GM23248 (cell line): ENCODE data around the gene CTRB2. TPM values are rescaled to one million over a fixed set of nuclear protein-coding genes. Genes with fewer than 3 reads are reported as not detected.
"Not testable (repeated sequence)": the region's sequence is repeated elsewhere in the genome, so short reads cannot be mapped to it uniquely, and the experiment has no call there.

Experiments used
- DNase-seq: peaks from one replicate; pipeline ENCODE4 v3.0.0-alpha.2; 2015
- H2AFZ ChIP-seq: fragments of 200-600 bp; sonication (generic); 2 replicates; pipeline ENCODE4 v1.6.1; 2016; ENCODE audit warnings: antibody characterized with exemption
- H3F3A ChIP-seq: fragments of 200-600 bp; sonication (generic); 2 replicates; pipeline ENCODE4 v1.6.1; 2016; ENCODE audit warnings: mild to moderate bottlenecking, antibody characterized with exemption, mixed run types; ENCODE audit not compliant: insufficient read depth
- H3K27ac ChIP-seq: fragments of 200-600 bp; sonication (generic); 2 replicates; pipeline ENCODE4 v1.5.1; 2016; ENCODE audit warnings: mild to moderate bottlenecking
- H3K27me3 ChIP-seq: fragments of 200-600 bp; sonication (generic); replicated peaks from 2 replicates; pipeline ENCODE4 v1.6.1; 2016; ENCODE audit warnings: mild to moderate bottlenecking; ENCODE audit not compliant: insufficient read depth
- H3K36me3 ChIP-seq: fragments of 200-600 bp; sonication (generic); 2 replicates; pipeline ENCODE4 v1.6.1; 2016; ENCODE audit warnings: low read depth, mild to moderate bottlenecking
- H3K4me1 ChIP-seq: fragments of 200-600 bp; sonication (generic); 2 replicates; pipeline ENCODE4 v1.6.1; 2016; ENCODE audit warnings: mild to moderate bottlenecking; ENCODE audit not compliant: insufficient read depth
- H3K4me2 ChIP-seq: fragments of 200-600 bp; sonication (generic); one replicate; pipeline ENCODE4 v1.6.1; 2016; ENCODE audit warnings: mild to moderate bottlenecking; ENCODE audit not compliant: unreplicated experiment
- H3K4me3 ChIP-seq: fragments of 200-600 bp; sonication (generic); 2 replicates; pipeline ENCODE4 v1.5.1; 2016; ENCODE audit warnings: mild to moderate bottlenecking
- H3K79me2 ChIP-seq: fragments of 200-600 bp; sonication (generic); 2 replicates; pipeline ENCODE4 v1.6.1; 2016; ENCODE audit warnings: mild to moderate bottlenecking; ENCODE audit not compliant: insufficient read depth
- H3K9ac ChIP-seq: fragments of 200-600 bp; sonication (generic); 2 replicates; pipeline ENCODE4 v1.6.1; 2016; ENCODE audit warnings: mild to moderate bottlenecking
- H3K9me2 ChIP-seq: fragments of 200-600 bp; sonication (generic); 2 replicates; pipeline ENCODE4 v1.6.1; 2016; ENCODE audit warnings: mixed run types, mild to moderate bottlenecking, moderate library complexity; ENCODE audit not compliant: insufficient read depth
- H3K9me3 ChIP-seq: fragments of 200-600 bp; sonication (generic); one replicate; pipeline ENCODE4 v1.6.1; 2017; ENCODE audit warnings: low read depth
- H4K20me1 ChIP-seq: fragments of 200-600 bp; sonication (generic); 2 replicates; pipeline ENCODE4 v1.6.0; 2016; ENCODE audit not compliant: insufficient read depth
- EZH2 ChIP-seq: fragments of 200-600 bp; sonication (generic); IDR thresholded peaks from 2 replicates; pipeline ENCODE4 v1.6.1; 2018; ENCODE audit warnings: antibody characterized with exemption, mild to moderate bottlenecking; ENCODE audit not compliant: insufficient read depth, poor library complexity, severe bottlenecking
- EZH2phosphoT487 ChIP-seq: fragments of 200-600 bp; sonication (generic); IDR thresholded peaks from 2 replicates; pipeline ENCODE4 v1.6.1; 2018; ENCODE audit warnings: antibody characterized with exemption, moderate library complexity, mild to moderate bottlenecking, low read depth; ENCODE audit not compliant: insufficient read depth
- WGBS, 2 experiments: methylation state at CpG; one replicate each; pipeline ENCODE4 v1.1.6; 2015 to 2017; ENCODE audit warnings: low lambda C conversion rate in 2 of 2, low coverage in 1 of 2; ENCODE audit errors: missing lambda C conversion rate in 2 of 2; 5-methylcytosine and 5-hydroxymethylcytosine counted together
- in situ Hi-C: fragments of 300-500 bp; cut with MboI; formaldehyde crosslinking; loops from 2 replicates; pipeline ENCODE4 v1.15.0; 2020
- polyA plus RNA-seq: library from polyadenylated mRNA; unstranded; fragments of >200 nt; fragmentation: Nextera tagmentation; extraction: Ambion mirVana; gene quantifications from 2 replicates; pipeline ENCODE4 v1.2.1, GENCODE V29; 2016
- total RNA-seq: library from RNA; depleted of rRNA; stranded (reverse); fragments of >200 nt; shearing (Covaris generic); gene quantifications from 2 replicates; pipeline ENCODE4 v1.2.3, GENCODE V29; 2014

CTRB2 gene
- total and polyA plus RNA-seq, 2 experiments from 2014 or later = not detected

GRCh38 chr16:75216127-75216526 is 9.2 kb upstream of the CTRB2 start:
- Histone ChIP-seq H3F3A (no peaks in the 10 kb centered on the region), H3K4me1 (no peaks in the 10 kb centered on the region), H3K9me3 (no peaks in the 10 kb centered on the region), H3K4me3 (no peak overlapping the region), H3K9me2 (no peaks in the 10 kb centered on the region), H2AFZ (no peak overlapping the region), H3K36me3 (no peaks in the 10 kb centered on the region), H3K4me2 (no peak overlapping the region), H3K27me3 (no peaks in the 10 kb centered on the region), H3K79me2 (no peaks in the 10 kb centered on the region), H3K27ac (no peak overlapping the region), H3K9ac (no peak overlapping the region), H4K20me1 (no peaks in the 10 kb centered on the region)
- in situ Hi-C loops = loop anchor here (10.0 to 25.0 kb wide), 3 partner anchors 189 to 546 kb away; partner anchors contain the start of gene ADAT1
- TF ChIP-seq EZH2 (no peak), EZH2phosphoT487 (no peak)
- 77 to 81% methylated on average over 2 of the region's 2 CpGs for WGBS, 2 experiments
- DNase-seq = no peak

GRCh38 chr16:75211286-75211685 is 4.3 kb upstream of the CTRB2 start:
- in situ Hi-C loops = loop anchor here (10.0 to 25.0 kb wide), 3 partner anchors 194 to 551 kb away; partner anchors contain the start of gene ADAT1
- not testable (repeated sequence) for H3K4me1 ChIP-seq, H3K27me3 ChIP-seq, H3F3A ChIP-seq, H4K20me1 ChIP-seq, H3K4me2 ChIP-seq, H3K9ac ChIP-seq, DNase-seq, H3K27ac ChIP-seq, H3K9me3 ChIP-seq, H3K4me3 ChIP-seq, H2AFZ ChIP-seq, H3K9me2 ChIP-seq, H3K36me3 ChIP-seq, H3K79me2 ChIP-seq
- 73 to 74% methylated on average over 10 of the region's 10 CpGs for WGBS, 2 experiments

DNA sequence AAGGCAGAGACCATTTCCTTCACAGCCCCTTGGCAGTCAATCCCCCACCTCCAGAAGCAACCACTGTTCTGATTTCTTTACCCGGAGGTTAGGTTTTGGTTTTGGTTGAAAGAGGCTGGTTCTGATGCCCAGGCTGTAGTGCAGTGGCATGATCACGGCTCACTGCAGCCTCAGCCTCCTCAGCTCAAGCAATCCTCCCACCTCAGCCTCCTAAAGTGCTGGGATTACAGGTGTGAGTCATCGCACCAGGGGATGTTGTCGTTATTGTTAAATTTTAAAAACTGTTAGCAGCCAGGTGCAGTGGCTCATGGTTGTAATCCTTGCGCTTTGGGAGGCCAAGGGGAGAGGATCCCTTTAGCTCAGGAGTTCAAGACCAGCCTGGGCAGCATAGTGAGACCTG is 3.0 kb upstream of the CTRB2 start:
- no peak overlapping the region for H3K4me2 ChIP-seq
- no peaks in the 10 kb centered on the region for H3K36me3 ChIP-seq
- no peak overlapping the region for H3K27ac ChIP-seq
- no peaks in the 10 kb centered on the region for H3K9me3 ChIP-seq
- TF ChIP-seq EZH2 (no peak), EZH2phosphoT487 (no peak)
- H2AFZ ChIP-seq = no peak overlapping the region
- H3K27me3 ChIP-seq = no peaks in the 10 kb centered on the region
- WGBS, 2 experiments = 81 to 82% methylated on average over 5 of the region's 5 CpGs
- H3K9me2 ChIP-seq = no peaks in the 10 kb centered on the region
- H3F3A ChIP-seq = no peaks in the 10 kb centered on the region
- no peak overlapping the region for H3K4me3 ChIP-seq
- no peaks in the 10 kb centered on the region for H3K79me2 ChIP-seq
- in situ Hi-C loops = loop anchor here (10.0 to 25.0 kb wide), 3 partner anchors 195 to 552 kb away; partner anchors contain the start of gene ADAT1
- H3K4me1 ChIP-seq = no peaks in the 10 kb centered on the region
- no peak for DNase-seq
- no peaks in the 10 kb centered on the region for H4K20me1 ChIP-seq
- H3K9ac ChIP-seq = no peak overlapping the region

GRCh38 chr16:75209514-75209913 is 2.6 kb upstream of the CTRB2 start:
- WGBS, 2 experiments = 75 to 79% methylated on average over 7 of the region's 7 CpGs
- H3K4me3 ChIP-seq, H3K27me3 ChIP-seq, H3K9ac ChIP-seq, H3K36me3 ChIP-seq, H3K9me2 ChIP-seq, H3K4me2 ChIP-seq, H3K4me1 ChIP-seq, H2AFZ ChIP-seq, H3F3A ChIP-seq, H3K9me3 ChIP-seq, H3K27ac ChIP-seq, H3K79me2 ChIP-seq, H4K20me1 ChIP-seq, DNase-seq: not testable (repeated sequence)
- in situ Hi-C loops = loop anchor here (25.0 kb wide), 2 partner anchors 403 to 553 kb away; partner anchors contain the start of gene ADAT1

DNA sequence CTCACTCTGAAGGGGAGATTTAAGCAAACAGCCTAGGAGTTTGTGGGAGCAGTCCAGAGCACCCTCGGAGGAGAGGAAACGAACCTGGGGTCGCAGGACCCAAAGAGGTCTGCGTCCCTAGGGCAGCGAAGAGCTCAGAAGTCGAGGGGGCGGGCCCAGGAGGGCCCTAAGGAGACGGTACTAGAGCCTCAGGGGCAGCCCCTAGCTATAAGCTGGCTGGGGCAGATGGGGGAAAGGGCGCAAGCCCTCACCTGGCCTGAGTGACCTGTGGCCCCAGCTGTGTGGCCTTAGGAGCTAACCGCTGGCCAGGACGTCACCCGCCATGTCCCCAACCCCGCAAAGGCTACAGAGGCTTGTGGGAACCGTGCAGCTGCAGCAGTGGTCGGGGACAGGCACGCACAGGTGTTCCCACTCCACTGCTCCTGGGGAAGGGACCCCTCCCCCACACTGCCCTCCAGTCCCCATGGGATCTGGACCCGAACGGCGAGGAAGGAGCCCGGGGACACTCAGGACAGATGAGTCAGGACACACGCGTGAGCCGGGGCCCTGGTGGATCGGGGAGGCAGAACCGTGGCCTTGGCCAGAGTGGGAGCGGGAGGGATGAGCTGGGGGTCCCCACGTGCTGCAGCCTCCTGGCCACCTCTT is 2.0 kb upstream of the CTRB2 start:
- H3K36me3 ChIP-seq = no peaks in the 10 kb centered on the region
- no peaks in the 10 kb centered on the region for H3K79me2 ChIP-seq
- H3K9me2 ChIP-seq = no peaks in the 10 kb centered on the region
- H3K27me3 ChIP-seq = no peaks in the 10 kb centered on the region
- H3K4me1 ChIP-seq = no peaks in the 10 kb centered on the region
- H3K4me3 ChIP-seq = no peak overlapping the region
- in situ Hi-C loops = loop anchor here (25.0 kb wide), 2 partner anchors 403 to 553 kb away; partner anchors contain the start of gene ADAT1
- no peak overlapping the region for H2AFZ ChIP-seq
- H3F3A ChIP-seq = no peaks in the 10 kb centered on the region
- no peaks in the 10 kb centered on the region for H4K20me1 ChIP-seq
- no peak overlapping the region for H3K9ac ChIP-seq
- 79 to 81% methylated on average over 26 to 27 of the region's 27 CpGs for WGBS, 2 experiments
- no peak overlapping the region for H3K27ac ChIP-seq
- no peak for DNase-seq
- H3K4me2 ChIP-seq = no peak overlapping the region
- no peaks in the 10 kb centered on the region for H3K9me3 ChIP-seq
- TF ChIP-seq EZH2phosphoT487 (no peak), EZH2 (no peak)
